HL-60 (cell line): Measurements from ENCODE around the gene LRP6.

Experiments
- CTCF ChIP-seq: IDR thresholded peaks from one replicate; pipeline ENCODE4 v1.5.1; 2011; ENCODE audit warnings: low read length, control low read depth, inconsistent platforms; ENCODE audit not compliant: insufficient read depth
- REST ChIP-seq: IDR thresholded peaks from 2 replicates; pipeline ENCODE4 v1.6.1; 2012; ENCODE audit warnings: low read depth; ENCODE audit not compliant: insufficient replicate concordance

DNA sequence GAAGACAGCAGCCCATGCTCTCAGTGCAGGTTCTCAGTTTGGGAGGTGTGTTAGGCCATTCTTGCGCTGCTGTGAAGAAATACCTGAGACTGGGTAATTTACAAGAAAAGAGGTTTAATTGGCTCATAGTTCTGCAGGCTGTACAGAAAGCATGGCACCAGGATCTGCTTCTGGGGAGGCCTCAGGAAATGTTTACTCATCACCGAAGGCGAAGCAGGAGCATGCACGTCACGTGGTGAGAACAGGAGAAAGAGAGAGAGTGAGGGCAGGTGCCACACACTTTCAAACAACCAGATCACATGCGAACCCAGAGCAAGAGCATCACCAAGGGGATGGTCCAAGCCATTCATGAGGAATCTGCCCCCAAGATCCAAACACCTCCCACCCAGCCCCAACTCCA, 9.0 kb upstream of the LRP6 start:
- TF ChIP-seq REST (no peak), CTCF (no peak)
